Stimulated activated naive CD4-positive, alpha-beta T cell (primary cell): Measurements from ENCODE around the gene GLRX.

Experiments used
- DNase-seq, 6 experiments: peaks; one replicate each; lab custom pipeline; 2025; lab: John Stamatoyannopoulos, UW

GLRX gene

DNA sequence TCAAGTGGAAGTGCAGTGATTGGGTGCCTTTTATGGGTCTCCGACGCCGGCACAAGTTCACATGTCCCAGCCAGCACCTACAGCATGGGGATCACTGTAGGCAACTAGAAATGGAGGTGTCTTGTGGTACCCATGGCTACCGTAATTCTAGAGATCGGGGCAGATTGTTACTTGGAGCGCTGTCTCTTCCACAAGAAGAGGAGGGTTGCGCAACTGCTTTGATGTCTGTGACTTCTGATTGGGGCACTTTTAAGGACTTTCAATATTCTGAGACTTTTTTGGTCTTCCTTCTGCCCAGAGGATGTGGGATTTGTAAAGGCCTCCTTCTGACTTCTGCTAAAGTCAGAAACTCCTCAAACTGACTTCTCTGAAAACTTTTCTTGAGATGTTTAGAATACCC is 41.9 kb downstream of the GLRX start:
- DNase-seq: no peak

- DNase-seq: no peak
These were observed 42.9 kb downstream of the GLRX start for GRCh38 chr5:95779611-95780010.

GRCh38 chr5:95778713-95779436 is 43.7 kb downstream of the GLRX start:
- no peak for DNase-seq

DNA sequence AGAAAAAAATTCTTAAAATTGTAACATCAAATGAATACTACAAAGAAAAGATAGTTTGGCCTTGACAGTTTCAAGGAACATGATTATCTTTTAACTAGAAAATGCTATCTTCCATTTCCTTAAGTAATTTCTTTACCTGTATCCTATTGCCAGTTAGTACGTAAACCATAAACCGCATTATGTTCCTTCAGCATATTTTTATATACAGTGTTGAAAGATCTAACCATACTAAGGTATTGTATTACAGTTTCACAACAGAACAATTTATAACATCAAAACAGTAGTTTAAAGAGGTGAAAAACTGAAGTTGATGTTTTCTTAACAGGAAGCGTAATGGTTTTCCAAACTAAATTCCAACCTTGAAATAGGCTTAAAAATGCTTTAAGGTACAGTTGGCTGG is 45.1 kb downstream of the GLRX start:
- no peak for DNase-seq

DNA sequence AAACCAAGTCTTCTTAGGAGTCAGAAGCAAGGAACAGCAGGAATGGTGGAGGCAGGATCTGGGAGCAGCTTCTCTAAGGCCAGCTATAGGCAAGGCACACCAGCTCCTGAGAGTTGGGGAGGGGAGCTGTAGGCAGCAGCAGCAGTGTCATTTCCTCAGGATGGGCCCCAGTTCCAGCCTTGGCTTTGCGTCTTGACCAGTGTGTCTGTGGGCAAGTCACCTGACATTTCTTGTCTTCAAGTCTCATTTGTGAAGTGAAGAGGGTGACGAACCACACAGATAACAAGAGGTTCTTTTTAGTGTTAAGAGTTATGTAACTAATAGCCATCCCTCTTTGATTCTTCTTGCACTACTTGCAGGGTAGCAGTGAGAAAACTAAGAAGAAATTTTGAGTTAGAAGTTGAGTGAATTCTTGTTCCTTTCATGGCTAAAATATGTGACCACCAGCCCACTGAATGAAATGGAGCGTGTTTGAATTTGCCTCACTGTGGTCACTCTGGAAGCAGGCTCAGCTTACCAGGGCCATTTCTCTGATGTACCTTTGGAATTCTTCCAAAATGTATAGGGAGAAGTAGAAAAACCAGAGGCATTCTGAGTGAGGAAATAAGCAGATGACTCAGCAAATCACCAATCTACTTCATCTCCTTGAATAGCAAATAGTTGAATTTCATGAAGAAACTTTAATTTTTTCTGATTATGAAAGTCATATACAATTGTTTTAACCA is 49.0 kb downstream of the GLRX start:
- DNase-seq: no peak

DNA sequence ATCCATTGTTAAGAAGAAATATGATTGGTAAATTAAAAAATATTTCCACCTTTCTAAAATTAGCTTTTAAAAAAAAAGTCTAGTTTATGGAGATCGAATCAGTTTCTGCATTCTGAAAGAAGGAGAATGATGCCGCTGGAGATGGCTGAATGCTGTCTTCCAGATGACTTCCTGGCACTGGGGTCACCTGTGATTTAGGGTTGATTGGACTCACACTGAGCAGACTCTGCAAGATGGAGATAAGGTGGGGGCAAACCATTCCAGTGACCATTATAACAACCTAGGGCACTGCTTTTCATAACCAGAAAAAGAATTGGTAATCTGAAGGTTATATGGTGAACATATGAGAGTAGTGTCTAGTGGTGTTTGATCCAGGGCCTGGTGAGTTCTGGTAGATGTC is 50.6 kb downstream of the GLRX start:
- DNase-seq: no peak

DNA sequence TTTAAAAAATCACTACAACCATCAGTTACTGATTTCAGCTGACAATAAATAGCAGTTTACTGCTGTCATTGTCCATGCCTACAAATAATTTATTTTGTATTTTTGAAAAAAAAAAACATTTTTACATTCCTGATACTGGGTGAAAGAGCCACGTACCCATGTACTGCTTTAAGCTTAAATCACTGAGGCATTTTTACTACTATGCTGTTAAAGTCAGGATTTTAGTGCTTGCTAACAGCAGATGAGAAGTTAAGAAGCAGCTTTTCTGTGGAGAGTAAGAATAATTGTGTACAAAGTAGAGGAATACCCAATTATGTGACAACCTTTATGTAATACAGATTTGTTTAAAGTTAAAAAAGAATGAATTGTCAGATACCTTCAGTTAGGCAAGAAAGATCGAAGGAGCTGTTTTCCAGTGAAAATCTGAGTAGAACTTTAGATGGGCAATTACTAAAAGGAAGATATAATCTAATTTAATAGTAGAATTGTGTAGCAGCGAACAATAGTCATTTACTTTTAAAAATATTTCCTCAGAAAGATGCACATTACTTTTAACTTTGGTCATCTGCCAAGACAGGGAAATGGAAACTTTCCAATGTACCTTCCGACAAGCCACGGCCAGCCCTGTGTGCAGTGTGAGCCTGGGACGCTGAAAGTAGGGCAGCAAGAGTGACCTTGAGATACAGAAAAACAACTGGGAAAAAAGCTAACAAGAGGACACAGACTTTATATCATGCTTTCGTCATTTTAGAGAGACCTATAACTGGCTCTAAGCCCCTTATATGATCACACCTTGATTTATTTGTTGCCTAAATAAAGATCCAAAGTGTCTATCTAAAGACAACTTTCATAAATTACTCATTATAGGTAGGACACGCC is 51.5 kb downstream of the GLRX start:
- DNase-seq: no peak

- no peak for DNase-seq
These were observed 53.8 kb downstream of the GLRX start for GRCh38 chr5:95768731-95769130.

GRCh38 chr5:95763941-95764340 is 58.6 kb downstream of the GLRX start:
- DNase-seq: no peak
